Measurements from ENCODE around the gene BRPF3.

BRPF3 gene

DNA sequence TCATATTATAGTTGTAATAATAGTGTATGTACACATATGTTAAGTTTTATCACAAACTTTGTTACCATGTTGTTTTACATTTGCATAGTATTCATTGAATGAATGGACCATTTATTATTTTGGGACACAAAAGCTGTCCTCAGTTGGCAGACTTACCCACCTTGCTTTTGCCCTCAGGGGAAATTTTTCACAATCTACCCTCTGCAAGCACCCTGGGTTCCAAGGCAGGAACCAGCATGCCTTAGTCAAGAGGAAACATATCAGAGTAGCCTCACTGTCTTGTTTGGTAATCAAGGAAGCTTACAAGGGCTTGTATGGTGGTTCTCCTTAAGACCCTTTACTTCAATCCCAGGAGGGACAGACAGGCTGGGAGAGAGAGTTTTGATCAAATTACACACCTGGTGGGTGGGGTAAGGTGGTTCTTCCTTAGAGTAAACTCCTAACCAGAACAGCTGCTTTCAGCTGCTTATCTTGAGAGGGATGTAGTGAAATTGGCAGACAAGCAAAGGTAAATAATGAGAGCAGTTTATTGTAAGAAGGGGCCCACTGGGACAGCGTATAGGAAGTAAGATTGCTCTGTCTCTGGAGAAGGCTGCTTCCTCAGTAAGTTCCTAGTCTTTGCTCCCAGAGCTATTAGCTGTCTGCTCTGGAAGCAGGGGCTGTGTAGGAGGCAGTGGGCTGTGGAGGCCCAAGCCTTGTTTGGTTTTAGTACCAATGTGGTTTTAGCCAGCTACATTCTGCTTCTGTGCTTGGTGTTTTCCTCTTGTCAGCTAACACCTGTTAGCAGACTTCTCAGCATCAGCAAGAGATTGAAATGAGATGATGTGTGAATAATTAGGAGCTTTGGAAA is 31.1 kb downstream of the BRPF3 start:
- Histone ChIP-seq H3K27ac (no peak overlapping the region), H3K4me3 (no peak overlapping the region)
- TF ChIP-seq, protein P1, sequence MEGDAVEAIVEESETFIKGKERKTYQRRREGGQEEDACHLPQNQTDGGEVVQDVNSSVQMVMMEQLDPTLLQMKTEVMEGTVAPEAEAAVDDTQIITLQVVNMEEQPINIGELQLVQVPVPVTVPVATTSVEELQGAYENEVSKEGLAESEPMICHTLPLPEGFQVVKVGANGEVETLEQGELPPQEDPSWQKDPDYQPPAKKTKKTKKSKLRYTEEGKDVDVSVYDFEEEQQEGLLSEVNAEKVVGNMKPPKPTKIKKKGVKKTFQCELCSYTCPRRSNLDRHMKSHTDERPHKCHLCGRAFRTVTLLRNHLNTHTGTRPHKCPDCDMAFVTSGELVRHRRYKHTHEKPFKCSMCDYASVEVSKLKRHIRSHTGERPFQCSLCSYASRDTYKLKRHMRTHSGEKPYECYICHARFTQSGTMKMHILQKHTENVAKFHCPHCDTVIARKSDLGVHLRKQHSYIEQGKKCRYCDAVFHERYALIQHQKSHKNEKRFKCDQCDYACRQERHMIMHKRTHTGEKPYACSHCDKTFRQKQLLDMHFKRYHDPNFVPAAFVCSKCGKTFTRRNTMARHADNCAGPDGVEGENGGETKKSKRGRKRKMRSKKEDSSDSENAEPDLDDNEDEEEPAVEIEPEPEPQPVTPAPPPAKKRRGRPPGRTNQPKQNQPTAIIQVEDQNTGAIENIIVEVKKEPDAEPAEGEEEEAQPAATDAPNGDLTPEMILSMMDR (IDR thresholded peaks at IDR 0.05) = no peak
- DNase-seq (ENCODE audit: low spot score) = no peak

DNA sequence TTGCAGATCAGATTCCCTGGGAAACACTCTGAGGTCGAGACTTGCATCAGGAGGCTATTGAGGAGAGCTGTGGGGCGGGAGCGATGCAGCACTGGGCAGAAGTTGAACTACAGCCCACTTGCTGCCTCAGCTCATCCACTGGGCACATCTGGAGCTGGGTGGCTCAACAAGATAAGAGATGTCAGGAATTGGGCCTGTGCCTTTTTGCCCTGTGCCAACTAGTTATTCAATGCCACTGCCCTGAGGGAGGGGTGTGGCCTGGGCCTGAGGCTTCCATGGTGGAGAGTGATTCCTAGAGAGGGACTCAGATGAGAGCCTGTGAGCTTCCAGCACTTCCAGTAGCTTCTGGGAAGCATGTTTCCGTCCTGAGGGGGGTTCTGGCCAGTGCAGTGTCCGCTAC is 32.7 kb downstream of the BRPF3 start:
- TF ChIP-seq, protein P1 (IDR thresholded peaks at IDR 0.05) = no peak
- no peak for DNase-seq (ENCODE audit: low spot score)
- H3K27ac ChIP-seq = no peak overlapping the region

DNA sequence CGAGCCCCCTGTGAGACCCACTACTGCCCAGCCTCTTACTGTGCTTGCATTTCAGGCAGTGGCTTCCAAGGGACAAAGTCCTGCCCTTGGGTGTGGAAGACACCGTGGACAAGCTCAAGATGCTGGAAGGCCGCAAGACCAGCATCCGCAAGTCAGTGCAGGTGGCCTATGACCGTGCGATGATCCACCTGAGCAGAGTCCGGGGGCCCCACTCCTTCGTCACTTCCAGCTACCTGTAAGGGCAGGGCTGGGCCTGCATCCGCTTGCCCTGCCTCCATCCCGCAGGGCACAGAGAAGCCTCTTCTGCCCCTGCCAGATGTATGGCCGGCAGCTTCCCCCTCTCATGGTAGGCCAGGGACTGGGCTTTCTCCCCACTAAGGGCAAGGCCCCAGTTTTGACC is 33.8 kb downstream of the BRPF3 start:
- no peak for DNase-seq (ENCODE audit: low spot score)
- H3K4me3 ChIP-seq = no peak overlapping the region
- TF ChIP-seq, protein P1 (IDR thresholded peaks at IDR 0.05) = no peak
- H3K27ac ChIP-seq = no peak overlapping the region

More for the DNA sequence above, 32.7 kb downstream of the BRPF3 start:
- H3K4me3 ChIP-seq = no peak overlapping the region

DNA sequence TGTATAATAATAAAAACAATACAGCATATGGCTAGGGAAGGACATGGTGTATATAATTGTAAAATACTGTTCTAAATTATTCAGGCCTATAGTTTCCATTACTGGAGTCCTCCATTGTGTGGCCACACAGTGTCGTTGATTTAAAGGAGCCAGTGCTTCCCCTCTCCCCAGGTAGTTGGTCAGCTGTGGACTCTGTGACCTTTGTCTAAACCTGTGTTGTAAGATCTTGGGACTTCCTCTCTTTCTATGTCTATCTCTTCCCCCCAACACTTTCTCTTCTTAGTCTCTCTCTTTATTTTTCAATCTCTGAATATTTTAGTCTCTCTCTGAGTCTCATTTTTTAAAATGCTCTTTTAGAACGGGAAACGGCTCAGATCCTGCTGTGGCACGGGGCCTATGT is 35.6 kb downstream of the BRPF3 start:
- no peak overlapping the region for H3K27ac ChIP-seq
- TF ChIP-seq, protein P1 (IDR thresholded peaks at IDR 0.05) = no peak
- DNase-seq (ENCODE audit: low spot score) = no peak
- no peak overlapping the region for H3K4me3 ChIP-seq

DNA sequence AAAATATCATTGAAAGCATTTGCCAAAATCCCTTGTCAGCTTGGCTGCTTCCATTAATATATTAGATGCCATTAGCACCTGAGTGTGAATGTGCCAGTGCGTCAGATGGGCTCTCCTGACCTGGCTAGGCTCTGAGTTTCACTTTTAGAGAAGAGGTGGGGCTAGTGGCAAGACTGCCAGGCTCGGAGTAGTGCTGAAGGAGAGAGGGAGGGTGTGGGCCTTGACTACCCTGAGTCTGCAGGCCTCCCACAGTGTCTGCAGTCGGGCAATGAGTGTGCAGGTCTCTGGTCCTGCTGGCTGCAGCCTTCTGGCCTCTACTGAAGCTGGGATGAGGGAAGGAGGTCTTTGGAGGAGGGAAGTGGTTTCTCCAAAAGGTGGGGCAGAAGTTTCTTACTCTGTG is 38.8 kb downstream of the BRPF3 start:
- no peak for DNase-seq (ENCODE audit: low spot score)
- no peak overlapping the region for H3K27ac ChIP-seq
- H3K4me3 ChIP-seq = no peak overlapping the region
- TF ChIP-seq, protein P1 (IDR thresholded peaks at IDR 0.05) = no peak

DNA sequence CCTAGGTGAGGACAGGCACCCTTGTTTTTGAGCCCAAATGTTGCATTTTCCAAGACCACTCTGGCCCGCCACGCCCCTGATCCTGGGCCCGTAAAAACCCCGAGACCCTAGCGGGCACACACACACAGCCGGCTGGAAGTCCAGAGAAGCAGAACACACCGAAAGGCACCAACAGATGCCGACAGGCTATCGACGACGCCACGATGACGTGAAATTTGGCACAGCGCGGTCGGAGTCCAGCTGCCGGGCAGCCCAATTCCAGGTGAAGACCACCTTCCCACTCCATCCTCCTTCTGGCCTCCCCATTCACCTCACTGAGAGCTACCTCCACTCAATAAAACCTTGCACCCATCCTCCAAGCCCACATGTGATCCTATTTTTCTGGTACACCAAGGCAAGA is 39.3 kb downstream of the BRPF3 start:
- TF ChIP-seq, protein P1 (IDR thresholded peaks at IDR 0.05) = no peak

DNA sequence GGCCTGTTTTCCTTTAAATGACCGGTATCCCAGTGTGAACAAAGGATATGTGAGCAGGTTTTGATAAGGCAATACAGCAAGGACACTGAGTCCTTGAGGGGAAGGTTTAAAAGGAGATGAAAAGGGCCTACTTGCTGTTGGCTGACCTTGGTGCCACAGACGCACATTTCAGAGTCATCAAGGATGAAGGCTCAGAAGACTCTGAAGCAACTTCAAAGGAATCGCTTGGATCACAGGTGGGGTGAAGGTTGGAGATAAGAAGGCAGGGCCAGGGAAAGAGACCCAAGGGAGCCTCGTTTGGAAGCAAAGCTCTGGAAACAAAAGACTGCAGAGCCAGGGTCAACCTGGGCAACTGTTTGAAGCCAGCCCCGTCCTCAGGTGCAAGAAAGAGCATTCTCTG is 43.2 kb downstream of the BRPF3 start:
- no peak overlapping the region for H3K4me3 ChIP-seq
- no peak for DNase-seq (ENCODE audit: low spot score)
- TF ChIP-seq, protein P1 (IDR thresholded peaks at IDR 0.05) = no peak
- H3K27ac ChIP-seq = no peak overlapping the region

More for the DNA sequence above, 39.3 kb downstream of the BRPF3 start:
- no peak for DNase-seq (ENCODE audit: low spot score)
- Histone ChIP-seq H3K4me3 (no peak overlapping the region), H3K27ac (no peak overlapping the region)

Measured in coronary artery (tissue), 2 donors.